SK-N-SH (cell line): ENCODE results near the gene OAS1. TPM values are rescaled to one million over a fixed set of nuclear protein-coding genes. Genes with fewer than 3 reads are reported as not detected.

Source experiments
- CTCF ChIA-PET: fragments of 300-600, 350-600 bp; formaldehyde crosslinking; extraction: SDS; loops from one replicate; lab custom pipeline; 2021; lab: Yijun Ruan, JAX
- POLR2A ChIA-PET: fragments of 350-600 bp; sonication (Branson Sonifier 250); formaldehyde crosslinking; extraction: SDS; loops from one replicate; lab custom pipeline; 2020; ENCODE audit warnings: antibody characterized with exemption, inconsistent platforms; lab: Yijun Ruan, JAX
- DNase-seq: peaks from one replicate; pipeline ENCODE4 v3.0.0; 2012
- H2AFZ ChIP-seq: fragments of 200-600 bp; sonication (generic); 2 replicates; pipeline ENCODE4 v1.8.1; 2016; ENCODE audit warnings: antibody characterized with exemption, mild to moderate bottlenecking, low read depth
- H3F3A ChIP-seq: fragments of 200-600 bp; sonication (generic); replicated peaks from 2 replicates; pipeline ENCODE3; 2016; ENCODE audit warnings: antibody characterized with exemption, mild to moderate bottlenecking; ENCODE audit not compliant: insufficient read depth
- H3K27ac ChIP-seq, 2 experiments: fragments of 200-500 bp in 1 of 2; fragments of 200-600 bp in 1 of 2; sonication (Bioruptor generic) in 1 of 2; sonication (generic), shearing (Covaris generic) in 1 of 2; 2 replicates each; pipeline versions ENCODE4 v1.5.1 to v1.6.1; 2014 to 2016; ENCODE audit warnings: low read depth in 2 of 2, inconsistent platforms in 1 of 2, low read length in 1 of 2, mild to moderate bottlenecking in 1 of 2, mixed read lengths in 1 of 2
- H3K27me3 ChIP-seq: fragments of 200-600 bp; sonication (generic), shearing (Covaris generic); 2 replicates; pipeline ENCODE4 v1.6.1; 2016; ENCODE audit warnings: mixed run types; ENCODE audit not compliant: insufficient read depth
- H3K36me3 ChIP-seq, 2 experiments: fragments of 200-500 bp in 1 of 2; fragments of 200-600 bp in 1 of 2; sonication (Bioruptor generic) in 1 of 2; sonication (generic) in 1 of 2; replicated peaks in 1 of 2; 2 replicates each; pipeline versions ENCODE3 to v1.5.1; 2014 to 2016; ENCODE audit warnings: low read length in 1 of 2, mild to moderate bottlenecking in 1 of 2; ENCODE audit not compliant: insufficient read depth in 2 of 2, control insufficient read depth in 1 of 2
- H3K4me1 ChIP-seq, 2 experiments: fragments of 200-500 bp in 1 of 2; fragments of 200-600 bp in 1 of 2; sonication (Bioruptor generic) in 1 of 2; sonication (generic), shearing (Covaris generic) in 1 of 2; 2 replicates each; pipeline versions ENCODE4 v1.5.1 to v1.6.1; 2014 to 2016; ENCODE audit warnings: low read depth in 1 of 2, low read length in 1 of 2, mixed run types in 1 of 2; ENCODE audit not compliant: insufficient read depth in 2 of 2, control insufficient read depth in 1 of 2
- H3K4me2 ChIP-seq: fragments of 200-600 bp; sonication (generic), shearing (Covaris generic); 2 replicates; pipeline ENCODE4 v1.6.1; 2017; ENCODE audit warnings: mixed run types
- H3K4me3 ChIP-seq, 2 experiments: fragments of 200-500 bp in 1 of 2; fragments of 200-600 bp in 1 of 2; sonication (Bioruptor generic) in 1 of 2; sonication (generic), shearing (Covaris generic) in 1 of 2; 2 replicates each; pipeline versions ENCODE4 v1.5.1 to v1.8.1; 2014 to 2016; ENCODE audit warnings: low read depth in 2 of 2, inconsistent platforms in 1 of 2, low read length in 1 of 2, mild to moderate bottlenecking in 1 of 2, mixed read lengths in 1 of 2, moderate library complexity in 1 of 2
- H3K79me2 ChIP-seq: fragments of 200-600 bp; sonication (generic); 2 replicates; pipeline ENCODE4 v1.8.1; 2017; ENCODE audit warnings: mild to moderate bottlenecking; ENCODE audit not compliant: insufficient read depth
- H3K9ac ChIP-seq: fragments of 200-600 bp; sonication (generic); 2 replicates; pipeline ENCODE4 v1.6.1; 2017; ENCODE audit warnings: mixed run types
- H3K9me2 ChIP-seq: fragments of 200-600 bp; sonication (generic); 2 replicates; pipeline ENCODE4 v1.6.1; 2017; ENCODE audit warnings: mixed run types
- H3K9me3 ChIP-seq: fragments of 200-600 bp; sonication (generic); 2 replicates; pipeline ENCODE4 v1.6.1; 2017; ENCODE audit warnings: mixed run types, mild to moderate bottlenecking, moderate library complexity
- H4K20me1 ChIP-seq: fragments of 200-600 bp; sonication (generic); 2 replicates; pipeline ENCODE4 v1.6.1; 2017; ENCODE audit warnings: mild to moderate bottlenecking, mixed run types; ENCODE audit not compliant: insufficient read depth
- CHD2 ChIP-seq: fragments of 150-350 bp; IDR thresholded peaks from 2 replicates; pipeline ENCODE4 v1.6.1; 2018; ENCODE audit warnings: low read length; ENCODE audit not compliant: partially characterized antibody
- CTCF ChIP-seq: fragments of 200-600 bp; sonication (generic); IDR thresholded peaks from 2 replicates; pipeline ENCODE4 v1.6.1; 2017; ENCODE audit warnings: antibody characterized with exemption, mild to moderate bottlenecking, moderate library complexity
- EZH2phosphoT487 ChIP-seq: fragments of 200-600 bp; sonication (generic); IDR thresholded peaks from 2 replicates; pipeline ENCODE4 v1.6.1; 2017; ENCODE audit warnings: low read depth, mixed run types, mild to moderate bottlenecking, antibody characterized with exemption, moderate library complexity, borderline replicate concordance
- FOSL2 ChIP-seq: IDR thresholded peaks from 2 replicates; pipeline ENCODE4 v1.4.0; 2012; ENCODE audit warnings: low read depth, mild to moderate bottlenecking, moderate library complexity, borderline replicate concordance
- FOXM1 ChIP-seq: IDR thresholded peaks from 2 replicates; pipeline ENCODE4 v1.4.0; 2012; ENCODE audit warnings: low read depth, mild to moderate bottlenecking
- GATA2 ChIP-seq: sonication (generic); formaldehyde crosslinking; IDR thresholded peaks from 2 replicates; pipeline ENCODE4 v1.5.0; 2020; ENCODE audit warnings: mild to moderate bottlenecking, missing genetic modification reagents
- MXI1 ChIP-seq: IDR thresholded peaks from 2 replicates; pipeline ENCODE4 v1.6.1; 2012; ENCODE audit warnings: mild to moderate bottlenecking, low read depth, low read length, improper control_type of control experiment
- RAD21 ChIP-seq: IDR thresholded peaks from 2 replicates; pipeline ENCODE4 v1.6.1; 2012; ENCODE audit warnings: mild to moderate bottlenecking, low read length
- REST ChIP-seq: IDR thresholded peaks from 2 replicates; pipeline ENCODE4 v1.6.1; 2012; ENCODE audit warnings: mild to moderate bottlenecking, low read depth, low read length, moderate library complexity
- RFX5 ChIP-seq: IDR thresholded peaks from 2 replicates; pipeline ENCODE4 v1.6.1; 2012; ENCODE audit warnings: mild to moderate bottlenecking, improper control_type of control experiment, low read length
- SMC3 ChIP-seq: IDR thresholded peaks from 2 replicates; pipeline ENCODE4 v1.6.1; 2012; ENCODE audit warnings: low read depth, low read length, improper control_type of control experiment
- TCF12 ChIP-seq: IDR thresholded peaks from 2 replicates; pipeline ENCODE4 v1.4.0; 2012
- TEAD4 ChIP-seq: IDR thresholded peaks from 2 replicates; pipeline ENCODE4 v1.4.0; 2012; ENCODE audit warnings: mild to moderate bottlenecking, borderline replicate concordance; ENCODE audit not compliant: insufficient read depth
- YY1 ChIP-seq: IDR thresholded peaks from 2 replicates; pipeline ENCODE4 v1.4.0; 2012; ENCODE audit warnings: low read depth, mild to moderate bottlenecking
- ZBTB33 ChIP-seq: IDR thresholded peaks from 2 replicates; pipeline ENCODE4 v1.4.0; 2012; ENCODE audit warnings: low read depth, borderline replicate concordance
- WGBS: methylation state at CpG from one replicate; pipeline ENCODE4 v1.1.6; 2017; ENCODE audit warnings: low lambda C conversion rate; 5-methylcytosine and 5-hydroxymethylcytosine counted together
- polyA plus RNA-seq, 3 experiments: library from polyadenylated mRNA; depleted of rRNA; stranded (reverse); fragments of >200 nt; gene quantifications; 2 replicates each; pipeline ENCODE4 v1.2.3, GENCODE V29; 2012

Gene OAS1
- polyA plus RNA-seq, 1 of the 3 experiments (the other 2 are of a cell fraction): 1.1 TPM

DNA sequence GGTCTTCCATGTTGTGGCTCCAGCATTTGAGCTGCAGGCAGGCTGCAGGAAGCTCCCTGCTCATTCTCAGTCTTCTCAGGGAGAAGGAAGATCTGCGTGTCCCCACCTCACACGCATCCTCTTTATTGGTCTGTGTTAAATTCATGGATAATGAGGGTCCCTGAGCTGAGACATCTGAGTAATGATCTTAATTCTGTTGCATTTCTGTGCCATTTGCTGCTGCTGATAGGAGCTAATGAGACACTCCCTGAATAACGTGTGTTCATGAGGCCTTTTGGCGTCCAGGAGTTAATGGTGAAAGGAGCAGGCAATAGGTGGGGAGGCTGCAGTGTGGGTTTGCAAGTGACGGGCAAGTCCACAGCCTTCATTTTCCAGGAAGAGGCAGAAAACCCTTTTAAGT is 46.6 kb upstream of the OAS1 start:
- CTCF ChIA-PET: interaction anchor here (0.6 to 1.3 kb wide), 2 partner anchors 238 to 1464 kb away, joined by 3 read pairs; no protein-coding TSS in a partner anchor
- 63% methylated on average over 5 of the region's 5 CpGs for WGBS
- H2AFZ ChIP-seq: no peak overlapping the region
- H3K27ac ChIP-seq: no peak overlapping the region
- H3K4me2 ChIP-seq: no peak overlapping the region
- H4K20me1 ChIP-seq: no peaks in the 10 kb centered on the region
- H3K4me1 ChIP-seq: peaks cover 0 to 18% of the 10 kb centered on the region in 2 experiments; a peak in 1 of 4 replicates
- POLR2A ChIA-PET: no interaction called here
- no peak overlapping the region for H3K9ac ChIP-seq
- H3K4me3 ChIP-seq: no peak overlapping the region
- no peak for TF ChIP-seq ZBTB33
- no peak for TF ChIP-seq CTCF
- no peak for TF ChIP-seq CHD2
- no peak for TF ChIP-seq GATA2 (CRISPR knock-in tag)
- no peak for TF ChIP-seq MXI1
- no peak for TF ChIP-seq FOSL2
- TF ChIP-seq FOXM1: no peak
- TF ChIP-seq RAD21: no peak
- TF ChIP-seq REST: no peak
- no peak for TF ChIP-seq RFX5
- TF ChIP-seq SMC3: no peak
- TF ChIP-seq EZH2phosphoT487: no peak
- TF ChIP-seq TEAD4: no peak
- no peak for TF ChIP-seq TCF12
- TF ChIP-seq YY1: no peak
- DNase-seq: no peak
- no peaks in the 10 kb centered on the region for H3K9me2 ChIP-seq
- H3K79me2 ChIP-seq: no peaks in the 10 kb centered on the region
- H3K27me3 ChIP-seq: no peaks in the 10 kb centered on the region
- no peaks in the 10 kb centered on the region for H3K36me3 ChIP-seq
- no peaks in the 10 kb centered on the region for H3K9me3 ChIP-seq
- H3F3A ChIP-seq: no peaks in the 10 kb centered on the region
